Body of pancreas (tissue), 4 donors: ENCODE measurements around the gene IDI1.
A peak's percentile ranks its signal among the peaks of the same experiment; 100 is the strongest.

Source experiments
- CTCF ChIP-seq, 7 experiments: fragments of 450-650 bp in 4 of 7; fragments of 200-600 bp in 3 of 7; sonication (generic) in 3 of 7; IDR thresholded peaks; one replicate each; pipeline ENCODE4 v1.5.1; 2016 to 2019; ENCODE audit warnings: antibody characterized with exemption in 7 of 7
- POLR2A ChIP-seq, 3 donors: fragments of 450-650 bp; IDR thresholded peaks; one replicate each; pipeline ENCODE4 v1.6.1; 2016; ENCODE audit warnings: antibody characterized with exemption in 3 of 3, mild to moderate bottlenecking in 2 of 3

- TF ChIP-seq CTCF (IDR thresholded peaks at IDR 0.05) (no peak), POLR2A (IDR thresholded peaks at IDR 0.05) (peak in 2 of 3 donors; percentile 33 to 54)
Measured at GRCh38 chr10:1043532-1043995, 5.4 kb downstream of the IDI1 start.
